ENCODE data around the gene TSPAN31. TPM values are rescaled to one million over a fixed set of nuclear protein-coding genes. Genes with fewer than 3 reads are reported as not detected.
A peak's percentile ranks its signal among the peaks of the same experiment; 100 is the strongest.

TSPAN31 gene
- total RNA-seq, 1 donor from 2014 or later = 18.6 TPM

GRCh38 chr12:57739387-57739786, 5.5 kb upstream of the TSPAN31 start:
- H3K27me3 Mint-ChIP-seq (ENCODE audit: low read depth, unreplicated experiment) = peaks cover 45% of the 10 kb centered on the region

GRCh38 chr12:57739914-57740538, 4.8 kb upstream of the TSPAN31 start:
- H3K4me1 ChIP-seq (ENCODE audit: insufficient read depth, low read length) = peaks cover 11% of the 10 kb centered on the region
- H3K9me3 ChIP-seq (ENCODE audit: insufficient read depth, low read depth, low read length) = no peaks in the 10 kb centered on the region
- H3K4me2 ChIP-seq (ENCODE audit: low read length) = no peak overlapping the region
- H3K36me3 ChIP-seq (ENCODE audit: insufficient read depth, low read length) = no peaks in the 10 kb centered on the region
- H3K27ac ChIP-seq (ENCODE audit: low read depth, low read length) = no peak overlapping the region
- peaks cover under 1% of the 10 kb centered on the region for H3K79me2 ChIP-seq (ENCODE audit: insufficient read depth, low read length)
- FAIRE-seq (no peak), DNase-seq (ENCODE audit: low read depth) (no peak)
- H2AFZ ChIP-seq (ENCODE audit: low read depth, low read length) = no peak overlapping the region
- H3K27me3 ChIP-seq (ENCODE audit: insufficient read depth, low read length) = peaks cover 58% of the 10 kb centered on the region
- H3K9ac ChIP-seq (ENCODE audit: low read length) = no peak overlapping the region
- H3K4me3 ChIP-seq (ENCODE audit: insufficient read depth, low read depth, low read length) = no peak overlapping the region
- peaks cover 39% of the 10 kb centered on the region for H3K27me3 Mint-ChIP-seq (ENCODE audit: low read depth, unreplicated experiment)
- H3K4me3 Mint-ChIP-seq (ENCODE audit: unreplicated experiment) = no peak overlapping the region
- H3K27ac Mint-ChIP-seq (ENCODE audit: unreplicated experiment) = no peak overlapping the region
- peaks cover 11% of the 10 kb centered on the region for H3K4me1 Mint-ChIP-seq (ENCODE audit: low read depth, unreplicated experiment)
- H3K36me3 Mint-ChIP-seq (ENCODE audit: low read depth, unreplicated experiment) = peaks cover under 1% of the 10 kb centered on the region
- H3K9me3 Mint-ChIP-seq (ENCODE audit: unreplicated experiment) = no peaks in the 10 kb centered on the region
- H4K20me1 ChIP-seq (ENCODE audit: insufficient read depth, low read length) = peaks cover 9% of the 10 kb centered on the region
- no peak for TF ChIP-seq CTCF (IDR thresholded peaks at IDR 0.05; ENCODE audit: insufficient read depth, low read depth, low read length)
- no peak for TF ChIP-seq EZH2 (IDR thresholded peaks at IDR 0.05; ENCODE audit: insufficient read depth, low read length)

More at GRCh38 chr12:57739387-57739786, 5.5 kb upstream of the TSPAN31 start:
- TF ChIP-seq CTCF (IDR thresholded peaks at IDR 0.05; ENCODE audit: insufficient read depth, low read depth, low read length) (no peak), EZH2 (IDR thresholded peaks at IDR 0.05; ENCODE audit: insufficient read depth, low read length) (no peak)
- peaks cover 11% of the 10 kb centered on the region for H3K4me1 ChIP-seq (ENCODE audit: insufficient read depth, low read length)
- no peaks in the 10 kb centered on the region for H3K36me3 ChIP-seq (ENCODE audit: insufficient read depth, low read length)
- no peak overlapping the region for H3K4me3 ChIP-seq (ENCODE audit: insufficient read depth, low read depth, low read length)
- no peaks in the 10 kb centered on the region for H3K79me2 ChIP-seq (ENCODE audit: insufficient read depth, low read length)
- Mint-ChIP-seq H3K4me3 (ENCODE audit: unreplicated experiment) (peak overlapping the region; percentile 46), H3K9me3 (ENCODE audit: unreplicated experiment) (no peaks in the 10 kb centered on the region), H3K27ac (ENCODE audit: unreplicated experiment) (peak overlapping the region; percentile 14), H3K36me3 (ENCODE audit: low read depth, unreplicated experiment) (peaks cover 3% of the 10 kb centered on the region), H3K4me1 (ENCODE audit: low read depth, unreplicated experiment) (peaks cover 17% of the 10 kb centered on the region)
- H3K27me3 ChIP-seq (ENCODE audit: insufficient read depth, low read length) = peaks cover 64% of the 10 kb centered on the region
- H3K9me3 ChIP-seq (ENCODE audit: insufficient read depth, low read depth, low read length) = no peaks in the 10 kb centered on the region
- no peak overlapping the region for H3K27ac ChIP-seq (ENCODE audit: low read depth, low read length)
- no peak for FAIRE-seq
- no peak overlapping the region for H3K9ac ChIP-seq (ENCODE audit: low read length)
- no peak for DNase-seq (ENCODE audit: low read depth)
- peaks cover 9% of the 10 kb centered on the region for H4K20me1 ChIP-seq (ENCODE audit: insufficient read depth, low read length)
- H2AFZ ChIP-seq (ENCODE audit: low read depth, low read length) = no peak overlapping the region
- H3K4me2 ChIP-seq (ENCODE audit: low read length) = no peak overlapping the region

Data from astrocyte (in vitro differentiated cells and primary cell).